NCI-H82 treated with DMSO at 0.1 percent for 48 hours (cell line): ENCODE data around the gene TRMT112.
A peak's percentile ranks its signal among the peaks of the same experiment; 100 is the strongest.

Source experiments
- DNase-seq: peaks from one replicate; lab custom pipeline; 2025; ENCODE audit not compliant: unreplicated experiment; lab: John Stamatoyannopoulos, UW

TRMT112 gene

DNA sequence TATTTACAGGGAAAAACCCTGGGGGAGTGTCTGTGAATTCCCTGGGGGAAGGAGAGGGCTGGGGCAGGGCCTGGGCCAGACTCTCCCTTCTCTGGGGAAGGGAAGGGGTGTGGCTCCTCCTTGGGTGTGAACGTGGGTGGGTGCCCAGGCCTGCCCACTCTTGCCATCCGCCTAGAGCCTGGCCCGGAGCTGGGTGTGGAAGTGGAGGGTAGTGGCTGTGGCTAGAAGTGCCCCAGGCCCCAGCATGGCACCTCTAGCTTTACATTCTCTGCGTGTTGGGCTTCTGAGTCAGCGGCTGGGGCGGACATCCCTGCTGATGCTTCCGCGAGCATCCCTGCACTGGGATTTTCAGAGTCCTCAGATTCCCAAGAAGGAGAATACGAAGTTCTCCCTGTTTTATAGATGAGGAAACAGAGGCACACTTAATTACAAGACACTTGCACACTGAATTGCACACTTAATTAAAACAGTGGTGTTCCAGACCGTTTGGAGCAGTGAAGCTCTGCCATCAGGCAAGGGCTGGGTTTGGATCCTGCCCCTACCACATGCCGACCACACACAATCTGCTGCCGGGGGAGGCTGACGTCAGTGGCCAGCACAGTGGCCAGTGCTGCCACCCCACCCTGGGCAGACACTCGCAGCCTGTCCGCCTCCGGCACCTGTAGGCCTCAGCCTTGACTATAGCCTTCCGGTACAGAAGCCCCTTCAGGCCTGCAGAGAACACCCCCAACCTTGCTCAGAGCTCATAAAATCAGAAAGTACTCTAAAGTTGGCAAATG lies 40.5 kb downstream of the TRMT112 start:
- no peak for DNase-seq

DNA sequence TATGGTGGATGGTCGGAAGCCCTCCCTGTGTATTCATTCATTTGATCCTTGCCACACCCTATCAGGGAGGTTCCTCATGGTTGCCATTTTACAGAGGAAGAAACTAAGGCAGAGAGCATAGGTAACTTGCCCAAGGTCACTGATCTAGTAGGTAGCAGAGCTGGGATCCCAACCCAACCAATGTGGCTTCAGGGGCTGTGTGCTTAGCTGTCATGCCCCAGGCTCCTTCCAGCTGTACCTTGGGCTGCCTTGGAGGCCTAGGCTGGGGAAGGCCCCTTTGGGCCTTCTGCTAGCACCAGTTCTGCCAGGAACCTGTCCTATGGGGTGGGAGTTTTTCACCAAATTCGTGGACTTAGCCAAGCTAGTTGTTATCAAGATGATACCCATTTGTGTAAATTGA lies 41.5 kb downstream of the TRMT112 start:
- no peak for DNase-seq

DNA sequence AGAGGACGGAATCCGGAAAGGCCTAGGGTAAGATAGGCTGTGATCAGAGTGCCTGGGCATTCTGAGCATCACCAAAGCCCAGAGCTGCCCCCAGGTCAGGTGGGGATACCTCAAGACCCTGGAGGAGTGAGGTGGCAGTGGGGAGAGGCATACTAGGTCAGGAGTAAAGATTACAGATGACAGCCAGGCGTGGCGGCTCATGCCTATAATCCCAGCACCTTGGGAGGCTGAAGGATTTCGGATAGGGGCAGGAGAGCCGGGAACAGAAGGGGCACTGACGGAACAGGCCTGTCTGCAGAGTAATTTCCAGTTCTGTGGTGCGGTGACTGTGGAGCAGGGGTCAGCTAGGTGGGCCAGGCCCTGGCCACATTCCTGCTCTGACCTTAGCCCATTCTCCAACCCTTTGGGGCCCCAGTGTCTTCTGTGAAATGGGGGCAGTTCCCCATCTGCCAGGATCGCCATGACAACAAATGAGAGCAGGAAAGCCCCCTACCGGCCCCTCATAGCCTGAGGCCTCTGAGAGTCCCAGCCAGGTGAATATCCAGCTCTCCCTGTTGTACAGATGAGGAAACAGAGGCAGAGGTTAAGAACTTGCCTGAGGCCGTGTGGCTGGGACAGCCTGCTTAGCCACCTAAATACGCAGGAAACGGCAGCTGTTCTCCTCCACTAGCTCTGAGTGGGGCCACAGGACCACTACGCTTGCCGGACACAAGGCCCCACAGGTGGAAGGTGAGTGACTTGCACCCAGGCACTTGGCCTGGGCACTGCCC lies 42.1 kb downstream of the TRMT112 start:
- no peak for DNase-seq

DNA sequence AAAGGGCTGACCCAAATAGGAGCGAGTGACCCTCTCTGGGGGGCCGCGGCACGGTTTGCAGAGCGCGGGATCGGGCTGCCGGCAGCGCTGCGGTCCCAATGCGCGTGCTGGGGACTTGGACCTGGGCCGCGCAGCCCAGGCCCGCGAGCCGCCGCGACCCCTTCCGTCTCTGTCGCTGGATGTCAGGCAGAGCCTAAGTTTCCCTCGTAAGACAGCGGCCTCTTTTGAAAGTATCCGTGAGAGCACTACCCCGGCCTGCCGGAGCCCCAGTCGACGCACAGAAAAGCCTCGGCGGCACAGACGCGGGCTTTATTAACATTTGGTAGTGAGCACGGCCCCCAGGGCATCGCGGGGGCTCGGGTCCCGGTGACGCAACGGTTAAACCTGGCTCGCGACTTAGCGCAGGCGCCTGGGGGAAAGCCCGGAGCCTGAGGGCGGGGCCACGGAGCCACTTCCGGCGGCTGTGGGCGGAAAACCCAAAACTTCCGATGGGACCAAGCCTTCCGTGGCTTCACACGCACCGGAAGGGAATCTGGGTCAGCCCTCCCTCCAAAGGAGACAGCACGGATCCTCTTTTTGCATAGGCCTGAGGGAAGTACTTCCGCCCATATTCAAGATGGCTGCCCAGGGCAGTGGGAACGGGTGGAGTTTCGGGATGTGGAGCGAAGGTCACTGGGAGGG lies 47.7 kb downstream of the TRMT112 start:
- DNase-seq = peak; percentile 96

DNA sequence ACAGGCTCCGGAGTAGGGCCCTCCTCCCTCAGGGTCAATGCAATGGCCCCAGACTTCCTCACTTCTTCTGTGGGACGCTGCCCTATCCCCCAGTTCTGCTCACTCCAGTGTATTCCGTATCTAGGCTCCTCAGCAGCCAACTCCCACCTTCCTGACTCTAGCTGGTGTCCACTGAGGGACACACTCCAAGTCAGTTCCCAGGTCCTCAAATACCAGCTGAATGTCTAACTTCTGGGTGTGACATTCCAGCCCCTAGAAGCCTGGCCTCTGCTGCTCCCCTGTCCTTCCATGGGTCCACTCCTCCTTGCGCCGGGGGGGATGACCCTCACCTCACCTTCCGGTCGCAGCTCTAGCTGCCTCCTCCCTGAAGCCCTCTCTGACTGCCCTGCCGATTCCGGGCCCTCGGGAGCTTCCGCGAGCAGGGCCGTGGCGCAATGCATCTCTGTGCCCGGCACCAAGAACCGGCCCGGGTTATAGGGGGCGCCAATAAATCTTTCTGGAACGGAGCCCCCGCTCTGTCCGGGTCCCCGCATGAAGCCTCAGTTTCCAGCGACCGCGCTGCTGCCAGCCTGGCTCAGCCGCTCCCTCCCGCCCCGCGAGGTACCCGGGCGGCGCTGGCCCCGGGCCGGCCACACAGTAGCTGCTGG lies 48.3 kb downstream of the TRMT112 start:
- no peak for DNase-seq

DNA sequence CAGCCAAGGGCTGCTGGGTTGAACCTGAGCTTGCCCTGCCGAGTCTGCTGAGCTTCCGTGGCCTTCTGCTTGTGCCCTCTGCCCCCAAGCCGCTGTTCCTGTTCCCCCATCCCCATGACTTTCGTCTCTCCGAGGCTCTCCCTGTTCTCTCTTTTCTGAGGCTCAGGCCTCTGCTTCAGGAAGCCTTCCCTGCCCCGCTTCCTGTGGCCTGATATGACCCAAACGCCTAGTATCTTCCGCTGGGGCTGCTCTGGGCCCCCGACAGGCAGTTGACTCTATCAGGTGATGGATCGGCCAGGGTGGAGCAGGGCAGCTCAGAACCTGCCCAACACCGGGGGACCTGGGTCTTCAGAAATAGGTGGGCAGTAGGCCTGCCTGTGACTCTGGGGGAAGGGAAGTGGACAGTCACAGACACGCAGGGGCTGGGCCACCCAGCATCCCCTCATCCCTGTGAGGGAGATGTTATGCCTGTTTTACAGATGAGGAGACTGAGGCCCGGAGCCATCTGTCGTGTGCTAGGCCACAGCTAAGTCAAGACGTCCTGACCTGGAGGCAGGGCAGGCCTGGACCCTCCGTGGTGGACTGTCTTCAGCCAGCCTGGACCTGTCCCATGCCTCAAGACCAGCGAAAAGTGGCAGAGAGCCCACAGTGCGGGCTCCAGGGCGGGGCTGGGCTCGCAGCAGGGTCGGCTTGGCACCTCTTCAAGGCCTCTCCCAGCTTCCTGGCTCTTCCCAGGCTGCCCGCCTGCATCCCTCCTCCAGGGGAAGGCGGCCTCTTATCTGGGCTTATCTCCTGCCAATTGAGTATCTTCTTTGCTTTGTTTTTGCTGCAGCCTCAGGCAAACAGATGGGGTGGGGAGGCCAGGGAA lies 49.1 kb downstream of the TRMT112 start:
- DNase-seq = no peak

DNA sequence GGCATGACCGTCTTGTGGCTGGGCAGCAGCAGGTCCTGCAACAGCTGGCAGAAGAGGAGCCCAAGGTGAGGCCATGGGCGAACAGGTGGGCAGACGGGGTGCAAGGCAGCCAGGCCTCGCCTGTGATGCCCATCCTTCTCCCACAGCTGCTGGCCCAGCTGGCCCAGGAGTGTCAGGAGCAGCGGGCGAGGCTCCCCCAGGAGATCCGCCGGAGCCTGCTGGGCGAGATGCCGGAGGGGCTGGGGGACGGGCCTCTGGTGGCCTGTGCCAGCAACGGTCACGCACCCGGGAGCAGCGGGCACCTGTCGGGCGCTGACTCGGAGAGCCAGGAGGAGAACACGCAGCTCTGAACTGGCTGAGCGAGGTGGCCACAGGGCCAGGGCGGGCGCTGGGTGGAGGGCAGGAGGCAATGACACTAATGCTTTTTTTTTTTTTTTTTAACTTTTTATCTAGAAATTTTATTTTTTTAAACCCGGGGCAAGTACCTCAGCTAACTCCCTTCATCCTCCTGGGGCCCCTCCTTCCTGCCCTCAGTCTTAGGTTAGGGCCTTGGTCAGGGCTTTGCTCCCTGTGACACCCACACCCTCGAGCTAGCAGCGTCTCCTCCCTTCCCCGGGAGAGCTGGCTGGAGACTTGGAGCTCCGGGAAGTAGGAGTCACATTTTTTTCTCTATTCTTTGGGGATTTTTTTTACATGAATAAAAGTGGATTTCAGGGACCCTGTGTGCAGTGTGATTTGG lies 50.0 kb downstream of the TRMT112 start:
- DNase-seq = no peak
